Measurements from ENCODE around the gene FAM50B.

DNA sequence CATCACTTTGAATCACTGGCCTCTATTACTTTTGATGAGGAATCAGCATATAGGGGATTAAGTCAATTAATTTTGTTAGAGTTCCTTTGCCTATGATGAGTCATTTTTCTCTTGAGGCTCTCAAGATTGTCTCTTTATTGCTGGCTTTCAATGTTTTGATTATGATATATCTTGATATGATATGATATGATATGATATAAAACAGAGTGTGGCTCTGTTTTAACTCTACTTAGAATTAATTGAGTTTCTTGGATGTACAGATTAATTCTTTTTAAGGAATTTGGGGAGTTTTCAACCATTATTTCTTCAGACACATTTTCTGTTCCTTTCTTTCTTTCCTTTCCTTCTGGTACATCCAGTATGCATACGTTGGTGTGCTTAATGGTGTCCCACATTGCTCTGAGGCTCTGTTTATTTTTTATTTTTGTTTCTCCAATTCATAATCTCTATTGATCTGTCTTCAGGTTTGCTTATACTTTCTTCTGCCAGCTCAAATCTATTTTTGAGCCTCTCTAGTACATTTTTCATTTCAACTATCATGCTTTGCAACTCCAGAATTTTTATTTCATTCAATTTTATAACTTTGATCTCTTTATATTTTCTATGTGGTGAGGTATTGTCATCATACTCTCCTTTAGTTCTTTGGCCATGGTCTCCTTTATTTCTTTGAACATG, 10.8 kb downstream of the FAM50B start:
- no peak for TF ChIP-seq CTCF (conservative IDR thresholded peaks at IDR 0.05)
- TF ChIP-seq ZFX (IDR thresholded peaks at IDR 0.05) = no peak
